Cardiac atrium fibroblast (primary cell): Measurements from ENCODE around the gene PPARGC1A. TPM values are rescaled to one million over a fixed set of nuclear protein-coding genes. Genes with fewer than 3 reads are reported as not detected.

ENCODE experiments used
- total RNA-seq: library from RNA; depleted of rRNA; stranded (reverse); fragments of >200 nt; gene quantifications from 2 replicates; pipeline ENCODE4 v1.2.3, GENCODE V29; 2015

PPARGC1A gene
- under 0.01 TPM in 1 of 2 replicates, not detected in the other for total RNA-seq

GRCh38 chr4:23889814-23890341 lies at the start of gene PPARGC1A:
Gene PPARGC1A, minus strand, starts transcription at chr4:23890047. Its CDS starts 90 bp downstream, at chr4:23889957.

